ENCODE data around the gene SKI.

The SKI gene

GRCh38 chr1:2268285-2269056 lies 40.4 kb downstream of the SKI start:
- ChIA-PET CTCF (no interaction called here), POLR2A (no interaction called here)
- no peak for DNase-seq (ENCODE audit: extremely low spot score)
- TF ChIP-seq L3MBTL2 (conservative IDR thresholded peaks at IDR 0.05) = no peak
- no peak for TF ChIP-seq ZNF384 (IDR thresholded peaks at IDR 0.05)
- no peak for TF ChIP-seq PKNOX1 (IDR thresholded peaks at IDR 0.05)
- no peak for TF ChIP-seq TARDBP (IDR thresholded peaks at IDR 0.05)
- TF ChIP-seq ELF4 (IDR thresholded peaks at IDR 0.05) = no peak
- no peak for TF ChIP-seq LEF1 (IDR thresholded peaks at IDR 0.05; ENCODE audit: borderline replicate concordance)
- TF ChIP-seq SP1 (IDR thresholded peaks at IDR 0.05) = no peak
- TF ChIP-seq FOXK2 (IDR thresholded peaks at IDR 0.05) = no peak
- no peak for TF ChIP-seq FOXM1 (IDR thresholded peaks at IDR 0.05; ENCODE audit: borderline replicate concordance)
- TF ChIP-seq BHLHE40 (IDR thresholded peaks at IDR 0.05; ENCODE audit: borderline replicate concordance) = no peak
- no peak for TF ChIP-seq CTBP1 (IDR thresholded peaks at IDR 0.05; ENCODE audit: borderline replicate concordance)
- no peak for TF ChIP-seq NFRKB (IDR thresholded peaks at IDR 0.05)
- TF ChIP-seq HDGF (IDR thresholded peaks at IDR 0.05; ENCODE audit: borderline replicate concordance) = no peak
- no peak for TF ChIP-seq FOXA1 (IDR thresholded peaks at IDR 0.05)
- TF ChIP-seq SUZ12 (IDR thresholded peaks at IDR 0.05) = no peak
- TF ChIP-seq ARNT (IDR thresholded peaks at IDR 0.05) = no peak

GRCh38 chr1:2269193-2269921 lies 41.2 kb downstream of the SKI start:
- TF ChIP-seq PKNOX1 (IDR thresholded peaks at IDR 0.05) = no peak
- TF ChIP-seq NFRKB (IDR thresholded peaks at IDR 0.05) = no peak
- no peak for TF ChIP-seq FOXA1 (IDR thresholded peaks at IDR 0.05)
- no peak for TF ChIP-seq FOXM1 (IDR thresholded peaks at IDR 0.05; ENCODE audit: borderline replicate concordance)
- no peak for TF ChIP-seq SUZ12 (IDR thresholded peaks at IDR 0.05)
- TF ChIP-seq L3MBTL2 (conservative IDR thresholded peaks at IDR 0.05) = no peak
- TF ChIP-seq FOXK2 (IDR thresholded peaks at IDR 0.05) = no peak
- TF ChIP-seq CTBP1 (IDR thresholded peaks at IDR 0.05; ENCODE audit: borderline replicate concordance) = no peak
- TF ChIP-seq SP1 (IDR thresholded peaks at IDR 0.05) = no peak
- no peak for TF ChIP-seq ELF4 (IDR thresholded peaks at IDR 0.05)
- TF ChIP-seq BHLHE40 (IDR thresholded peaks at IDR 0.05; ENCODE audit: borderline replicate concordance) = no peak
- TF ChIP-seq TARDBP (IDR thresholded peaks at IDR 0.05) = no peak
- TF ChIP-seq LEF1 (IDR thresholded peaks at IDR 0.05; ENCODE audit: borderline replicate concordance) = no peak
- TF ChIP-seq HDGF (IDR thresholded peaks at IDR 0.05; ENCODE audit: borderline replicate concordance) = no peak
- no peak for TF ChIP-seq ZNF384 (IDR thresholded peaks at IDR 0.05)
- TF ChIP-seq ARNT (IDR thresholded peaks at IDR 0.05) = no peak
- POLR2A ChIA-PET = no interaction called here

GRCh38 chr1:2269922-2270259 lies 41.8 kb downstream of the SKI start:
- POLR2A ChIA-PET = interaction anchor here (0.9 kb wide), 1 partner anchor 41 kb away, joined by 3 read pairs; no protein-coding TSS in a partner anchor
- no peak for DNase-seq (ENCODE audit: extremely low spot score)
- CTCF ChIA-PET = no interaction called here
- TF ChIP-seq ARNT (IDR thresholded peaks at IDR 0.05) (no peak), FOXK2 (IDR thresholded peaks at IDR 0.05) (no peak), LEF1 (IDR thresholded peaks at IDR 0.05; ENCODE audit: borderline replicate concordance) (no peak), BHLHE40 (IDR thresholded peaks at IDR 0.05; ENCODE audit: borderline replicate concordance) (no peak), PKNOX1 (IDR thresholded peaks at IDR 0.05) (no peak)

More at GRCh38 chr1:2269193-2269921, 41.2 kb downstream of the SKI start:
- DNase-seq (ENCODE audit: extremely low spot score) = no peak
- CTCF ChIA-PET = no interaction called here

- no peak for DNase-seq (ENCODE audit: extremely low spot score)
- POLR2A ChIA-PET = interaction anchor here (0.9 kb wide), 1 partner anchor 42 kb away, joined by 3 read pairs; no protein-coding TSS in a partner anchor
- CTCF ChIA-PET = no interaction called here
- no peak for TF ChIP-seq PKNOX1 (IDR thresholded peaks at IDR 0.05)
- no peak for TF ChIP-seq FOXM1 (IDR thresholded peaks at IDR 0.05; ENCODE audit: borderline replicate concordance)
- no peak for TF ChIP-seq L3MBTL2 (conservative IDR thresholded peaks at IDR 0.05)
- TF ChIP-seq FOXA1 (IDR thresholded peaks at IDR 0.05) = no peak
These were observed 42.4 kb downstream of the SKI start for GRCh38 chr1:2270260-2271100.

GRCh38 chr1:2271211-2271721 lies 43.1 kb downstream of the SKI start:
- ChIA-PET CTCF (no interaction called here), POLR2A (no interaction called here)
- DNase-seq (ENCODE audit: extremely low spot score) = no peak
- TF ChIP-seq ARNT (IDR thresholded peaks at IDR 0.05) (no peak), CTBP1 (IDR thresholded peaks at IDR 0.05; ENCODE audit: borderline replicate concordance) (no peak), PKNOX1 (IDR thresholded peaks at IDR 0.05) (no peak), NFRKB (IDR thresholded peaks at IDR 0.05) (no peak), L3MBTL2 (conservative IDR thresholded peaks at IDR 0.05) (no peak), HDGF (IDR thresholded peaks at IDR 0.05; ENCODE audit: borderline replicate concordance) (no peak)
